Mesenchymal stem cell (in vitro differentiated cells and primary cell): ENCODE data around the gene C5orf22.
"Not testable (repeated sequence)": the region's sequence is repeated elsewhere in the genome, so short reads cannot be mapped to it uniquely, and the experiment has no call there.

Experiments used
- DNase-seq: peaks from one replicate; pipeline ENCODE4 v3.0.0-alpha.2; 2013
- H2AFZ ChIP-seq: one replicate; pipeline ENCODE4 v1.6.1; 2013; ENCODE audit warnings: low read depth, mild to moderate bottlenecking, control low read depth, inconsistent platforms, low read length, moderate library complexity
- H2AK5ac ChIP-seq: 2 replicates; pipeline ENCODE4 v1.6.1; 2013; ENCODE audit warnings: low read length, moderate library complexity, mild to moderate bottlenecking, inconsistent platforms; ENCODE audit not compliant: severe bottlenecking
- H2BK120ac ChIP-seq: one replicate; pipeline ENCODE4 v1.6.1; 2013; ENCODE audit warnings: low read depth, mild to moderate bottlenecking, inconsistent platforms, low read length, moderate library complexity
- H2BK12ac ChIP-seq, 2 experiments: one replicate each; pipeline ENCODE4 v1.6.1; 2013; ENCODE audit warnings: inconsistent platforms in 2 of 2, low read length in 2 of 2, mild to moderate bottlenecking in 2 of 2, moderate library complexity in 2 of 2, control low read depth in 1 of 2
- H2BK15ac ChIP-seq: one replicate; pipeline ENCODE4 v1.6.1; 2013; ENCODE audit warnings: mild to moderate bottlenecking, low read depth, inconsistent platforms; ENCODE audit not compliant: poor library complexity, severe bottlenecking
- H2BK5ac ChIP-seq: 2 replicates; pipeline ENCODE4 v1.6.1; 2013; ENCODE audit warnings: low read depth, mild to moderate bottlenecking, low read length, control low read depth, inconsistent platforms; ENCODE audit not compliant: poor library complexity, severe bottlenecking
- H3K14ac ChIP-seq, 2 experiments: one replicate each; pipeline ENCODE4 v1.6.1; 2013; ENCODE audit warnings: inconsistent platforms in 2 of 2, low read length in 2 of 2, control low read depth in 1 of 2, mild to moderate bottlenecking in 1 of 2, moderate library complexity in 1 of 2
- H3K18ac ChIP-seq, 2 experiments: one replicate each; pipeline ENCODE4 v1.6.1; 2013; ENCODE audit warnings: inconsistent platforms in 2 of 2, low read length in 2 of 2, control low read depth in 1 of 2, low read depth in 1 of 2, mild to moderate bottlenecking in 1 of 2
- H3K23ac ChIP-seq, 2 experiments: one replicate each; pipeline ENCODE4 v1.6.1; 2013; ENCODE audit warnings: inconsistent platforms in 2 of 2, low read length in 2 of 2, mild to moderate bottlenecking in 2 of 2, moderate library complexity in 2 of 2, control low read depth in 1 of 2
- H3K27ac ChIP-seq: 2 replicates; pipeline ENCODE4 v1.5.1; 2013; ENCODE audit warnings: mild to moderate bottlenecking, moderate library complexity, low read length, control low read depth, inconsistent platforms; ENCODE audit not compliant: poor library complexity, severe bottlenecking
- H3K27me3 ChIP-seq, 2 experiments: 2 replicates each; pipeline versions ENCODE4 v1.6.1 to v1.7.0; 2013; ENCODE audit warnings: low read length in 2 of 2, mild to moderate bottlenecking in 2 of 2, moderate library complexity in 2 of 2, control low read depth in 1 of 2, inconsistent platforms in 1 of 2; ENCODE audit not compliant: control insufficient read depth in 1 of 2, insufficient read depth in 1 of 2
- H3K36me3 ChIP-seq, 2 experiments: 2 replicates each; pipeline versions ENCODE4 v1.6.1 to v1.7.0; 2013; ENCODE audit warnings: low read length in 2 of 2, control low read depth in 1 of 2, inconsistent platforms in 1 of 2, low read depth in 1 of 2, mild to moderate bottlenecking in 1 of 2; ENCODE audit not compliant: insufficient read depth in 2 of 2, control insufficient read depth in 1 of 2
- H3K4ac ChIP-seq, 2 experiments: one replicate each; pipeline ENCODE4 v1.6.1; 2013; ENCODE audit warnings: inconsistent platforms in 2 of 2, low read length in 2 of 2, mild to moderate bottlenecking in 2 of 2, moderate library complexity in 2 of 2, control low read depth in 1 of 2, low read depth in 1 of 2
- H3K4me1 ChIP-seq: 2 replicates; pipeline ENCODE4 v1.6.1; 2013; ENCODE audit warnings: low read depth, low read length, control low read depth; ENCODE audit not compliant: control insufficient read depth, insufficient read depth
- H3K4me2 ChIP-seq: 2 replicates; pipeline ENCODE4 v1.6.1; 2013; ENCODE audit warnings: low read length, mild to moderate bottlenecking, inconsistent platforms; ENCODE audit not compliant: poor library complexity, severe bottlenecking
- H3K4me3 ChIP-seq, 2 experiments: 2 replicates each; pipeline versions ENCODE4 v1.5.1 to v1.7.0; 2013; ENCODE audit warnings: low read length in 2 of 2, mild to moderate bottlenecking in 2 of 2, control low read depth in 1 of 2, low read depth in 1 of 2; ENCODE audit not compliant: insufficient read depth in 1 of 2
- H3K79me1 ChIP-seq: replicated peaks from 2 replicates; pipeline ENCODE4 v1.6.1; 2013; ENCODE audit warnings: mild to moderate bottlenecking, control low read depth, low read length, inconsistent platforms; ENCODE audit not compliant: poor library complexity, severe bottlenecking
- H3K9ac ChIP-seq: 2 replicates; pipeline ENCODE4 v1.7.0; 2013; ENCODE audit warnings: mild to moderate bottlenecking, low read length, moderate library complexity
- H3K9me3 ChIP-seq: 2 replicates; pipeline ENCODE4 v1.7.0; 2013; ENCODE audit warnings: mild to moderate bottlenecking, low read length; ENCODE audit not compliant: control insufficient read depth
- H4K8ac ChIP-seq: one replicate; pipeline ENCODE4 v1.6.1; 2013; ENCODE audit warnings: inconsistent platforms, mild to moderate bottlenecking, low read length, moderate library complexity
- H4K91ac ChIP-seq: one replicate; pipeline ENCODE4 v1.6.1; 2013; ENCODE audit warnings: mild to moderate bottlenecking, low read length, inconsistent platforms
- WGBS: methylation state at CpG from one replicate; pipeline ENCODE4 v1.1.7; 2013; ENCODE audit warnings: mixed read lengths; 5-methylcytosine and 5-hydroxymethylcytosine counted together

The C5orf22 gene

DNA sequence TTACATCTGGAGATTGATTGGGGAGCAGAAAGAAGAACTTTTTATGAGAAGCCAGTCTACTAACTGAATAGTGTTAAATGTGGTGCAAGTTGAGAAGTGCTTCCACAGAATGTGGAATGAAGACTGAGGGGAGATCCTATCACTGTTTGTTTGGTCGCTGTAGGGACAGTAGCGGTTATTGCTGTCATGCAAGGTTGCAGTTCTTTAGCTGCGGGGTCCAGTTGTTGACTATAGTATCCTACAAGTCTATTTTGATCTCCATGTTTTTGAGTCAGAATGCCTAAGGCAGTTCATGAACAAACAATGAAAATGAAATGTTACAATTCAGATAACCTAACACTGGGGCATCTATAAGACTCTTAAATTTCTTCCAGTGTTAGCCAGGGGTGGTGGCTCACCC is 61.6 kb downstream of the C5orf22 start:
- Histone ChIP-seq H3K4me2 (no peak overlapping the region), H2AFZ (no peak overlapping the region), H3K18ac (no peak overlapping the region), H2AK5ac (no peak overlapping the region), H3K14ac (no peak overlapping the region), H2BK12ac (no peak overlapping the region), H3K36me3 (no peaks in the 10 kb centered on the region), H4K8ac (no peak overlapping the region), H3K27ac (no peak overlapping the region), H4K91ac (no peak overlapping the region), H3K4ac (no peak overlapping the region), H3K23ac (no peak overlapping the region), H3K9me3 (no peaks in the 10 kb centered on the region), H2BK120ac (no peak overlapping the region), H3K4me3 (no peak overlapping the region), H3K27me3 (peaks cover 8 to 15% of the 10 kb centered on the region in 2 experiments), H3K79me1 (no peaks in the 10 kb centered on the region), H2BK15ac (no peak overlapping the region), H2BK5ac (no peak overlapping the region), H3K9ac (no peak overlapping the region), H3K4me1 (no peaks in the 10 kb centered on the region)
- 90% methylated on average over 3 of the region's 3 CpGs for WGBS
- no peak for DNase-seq

DNA sequence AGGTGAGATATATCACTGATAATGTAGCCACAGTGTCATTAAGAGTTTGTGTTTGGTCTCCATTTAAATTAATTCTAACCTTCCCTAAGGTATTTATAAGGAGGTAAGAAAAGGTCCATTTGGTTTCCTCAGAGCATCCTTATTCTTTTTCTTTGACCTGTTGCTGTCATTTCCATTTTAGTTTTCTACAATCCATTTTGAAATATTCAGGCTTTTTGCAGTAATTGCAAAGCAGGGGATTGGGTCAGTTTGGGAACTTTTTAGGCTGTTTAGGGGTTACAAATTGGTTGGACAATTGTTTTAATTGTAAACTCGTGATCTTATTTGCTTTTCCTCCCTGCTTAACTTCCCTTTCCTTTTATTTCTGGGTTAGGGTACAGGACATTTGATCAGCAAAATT is 64.3 kb downstream of the C5orf22 start:
- Histone ChIP-seq H3K18ac (no peak overlapping the region), H3K27me3 (peaks cover 8 to 13% of the 10 kb centered on the region in 2 experiments), H2BK12ac (no peak overlapping the region), H4K8ac (no peak overlapping the region), H4K91ac (no peak overlapping the region), H3K4me1 (no peaks in the 10 kb centered on the region), H3K4me2 (no peak overlapping the region), H3K36me3 (no peaks in the 10 kb centered on the region), H2AFZ (no peak overlapping the region), H3K4ac (no peak overlapping the region), H2BK15ac (no peak overlapping the region), H3K14ac (no peak overlapping the region), H3K4me3 (no peak overlapping the region), H2BK5ac (no peak overlapping the region), H2BK120ac (no peak overlapping the region), H3K9me3 (no peaks in the 10 kb centered on the region), H3K27ac (no peak overlapping the region), H2AK5ac (no peak overlapping the region), H3K79me1 (no peaks in the 10 kb centered on the region), H3K9ac (no peak overlapping the region), H3K23ac (no peak overlapping the region)
- WGBS = no CpG with 5 or more reads among the region's 1 CpG
- no peak for DNase-seq

DNA sequence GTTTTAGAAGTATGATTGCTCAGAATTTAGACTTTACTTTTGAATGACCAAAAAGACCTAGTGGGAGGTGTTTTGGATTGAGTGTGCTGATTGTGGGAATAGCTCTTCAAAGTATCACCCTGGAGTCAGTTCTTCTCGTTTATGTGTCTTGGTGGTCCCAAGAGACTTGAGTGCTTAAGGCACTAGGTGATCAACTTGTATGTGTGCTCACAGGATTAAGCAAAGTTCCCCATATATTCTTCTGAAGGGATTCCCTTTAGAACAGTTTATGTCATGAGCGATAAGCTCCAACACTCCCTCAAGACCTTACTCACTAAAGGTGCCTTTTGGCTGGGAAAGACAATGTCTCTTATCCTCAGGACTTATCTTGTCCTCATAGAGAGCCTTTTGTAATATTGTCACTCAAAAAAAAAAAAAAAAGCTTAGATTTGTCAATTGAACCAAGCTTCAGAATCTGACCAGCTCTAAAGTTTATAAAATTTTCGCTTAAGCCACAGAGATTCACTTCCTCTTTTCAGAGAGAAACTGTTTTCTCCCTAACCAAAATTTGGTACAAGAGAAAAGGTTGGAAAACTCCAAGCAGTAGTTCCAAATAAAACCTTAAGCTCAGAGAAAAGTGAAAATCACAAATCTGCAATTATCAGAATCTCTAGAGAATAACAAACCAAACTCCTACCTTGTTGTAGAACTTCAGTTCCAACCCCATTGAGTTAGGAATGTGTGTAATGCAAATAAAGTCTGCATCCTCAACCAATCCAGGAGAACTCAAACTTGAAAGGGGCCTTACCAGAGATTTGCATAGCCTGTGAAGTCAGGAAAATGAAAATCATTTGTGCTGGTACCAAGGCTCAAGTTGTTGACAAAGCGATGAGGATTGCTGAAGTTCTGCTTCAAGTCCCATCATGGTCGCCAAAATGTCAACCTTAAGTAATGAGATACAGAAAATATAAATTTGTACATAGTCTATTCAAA is 66.8 kb downstream of the C5orf22 start:
- WGBS = 77% methylated on average over 3 of the region's 5 CpGs

DNA sequence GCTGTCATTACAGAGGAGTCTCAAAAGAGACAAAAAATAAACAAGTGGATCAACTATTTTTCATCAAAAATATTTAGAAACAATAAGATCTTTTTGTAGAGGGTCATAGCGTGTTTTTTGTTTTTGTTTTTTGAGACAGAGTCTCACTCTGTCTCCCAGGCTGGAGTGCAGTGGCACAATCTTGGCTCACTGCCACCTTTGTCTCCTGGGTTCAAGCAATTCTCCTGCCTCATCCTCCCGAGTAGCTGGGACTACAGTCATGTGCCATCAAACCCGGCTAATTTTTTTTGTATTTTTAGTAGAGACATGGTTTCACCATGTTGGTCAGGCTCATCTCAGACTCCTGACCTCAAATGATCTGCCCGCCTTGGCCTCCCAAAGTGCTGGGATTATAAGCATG is 70.2 kb downstream of the C5orf22 start:
- not testable (repeated sequence) for H2BK12ac ChIP-seq, H3K4ac ChIP-seq

More for the DNA sequence above, 66.8 kb downstream of the C5orf22 start:
- Histone ChIP-seq H2AFZ (no peak overlapping the region), H3K18ac (no peak overlapping the region), H2BK120ac (no peak overlapping the region), H3K9me3 (no peaks in the 10 kb centered on the region), H3K14ac (no peak overlapping the region), H3K4me3 (no peak overlapping the region), H3K4ac (no peak overlapping the region), H3K4me2 (no peak overlapping the region), H4K8ac (no peak overlapping the region), H4K91ac (no peak overlapping the region), H3K4me1 (no peaks in the 10 kb centered on the region), H2AK5ac (no peak overlapping the region), H2BK12ac (no peak overlapping the region), H3K79me1 (no peaks in the 10 kb centered on the region), H3K23ac (no peak overlapping the region), H3K27me3 (peaks cover 9 to 15% of the 10 kb centered on the region in 2 experiments), H2BK15ac (no peak overlapping the region), H3K27ac (no peak overlapping the region), H2BK5ac (no peak overlapping the region), H3K9ac (no peak overlapping the region), H3K36me3 (no peaks in the 10 kb centered on the region)
- no peak for DNase-seq

More for the DNA sequence above, 70.2 kb downstream of the C5orf22 start:
- H3K23ac ChIP-seq, H2AK5ac ChIP-seq, H4K8ac ChIP-seq, H3K9ac ChIP-seq, H2BK120ac ChIP-seq, H3K9me3 ChIP-seq, H3K27ac ChIP-seq, H3K4me2 ChIP-seq, DNase-seq, H3K36me3 ChIP-seq, H3K79me1 ChIP-seq, H2BK15ac ChIP-seq, H3K27me3 ChIP-seq, H3K4me1 ChIP-seq, H3K14ac ChIP-seq, H2AFZ ChIP-seq, H3K18ac ChIP-seq, H2BK5ac ChIP-seq, H3K4me3 ChIP-seq, H4K91ac ChIP-seq: not testable (repeated sequence)
- WGBS = 83% methylated on average over 4 of the region's 4 CpGs
